C4-2B (cell line): ENCODE results near the gene GALNT9.

Experiments used
- ZFX ChIP-seq: fragments of 450-650 bp; IDR thresholded peaks from 2 replicates; pipeline ENCODE4 v1.6.1; 2017
- TF ChIP-seq, protein P1 (sequence below): fragments of 450-650 bp; conservative IDR thresholded peaks from 2 replicates; pipeline ENCODE4 v1.5.1; 2017; ENCODE audit warnings: mild to moderate bottlenecking

DNA sequence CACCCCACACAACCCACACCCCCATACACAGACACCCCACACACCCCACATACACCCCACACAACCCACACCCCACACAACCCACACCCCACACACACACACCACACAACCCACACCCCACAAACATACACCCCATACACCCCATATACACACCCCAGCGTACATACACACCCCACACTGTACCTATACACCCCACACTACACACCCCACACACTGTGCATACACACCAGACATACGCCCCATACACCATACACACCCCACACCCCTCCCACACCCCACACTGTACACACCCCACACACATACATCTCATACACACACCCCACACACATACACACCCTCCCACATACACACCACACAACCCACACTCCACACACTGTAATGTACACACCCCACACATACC, 104.9 kb downstream of the GALNT9 start:
- TF ChIP-seq, protein P1, sequence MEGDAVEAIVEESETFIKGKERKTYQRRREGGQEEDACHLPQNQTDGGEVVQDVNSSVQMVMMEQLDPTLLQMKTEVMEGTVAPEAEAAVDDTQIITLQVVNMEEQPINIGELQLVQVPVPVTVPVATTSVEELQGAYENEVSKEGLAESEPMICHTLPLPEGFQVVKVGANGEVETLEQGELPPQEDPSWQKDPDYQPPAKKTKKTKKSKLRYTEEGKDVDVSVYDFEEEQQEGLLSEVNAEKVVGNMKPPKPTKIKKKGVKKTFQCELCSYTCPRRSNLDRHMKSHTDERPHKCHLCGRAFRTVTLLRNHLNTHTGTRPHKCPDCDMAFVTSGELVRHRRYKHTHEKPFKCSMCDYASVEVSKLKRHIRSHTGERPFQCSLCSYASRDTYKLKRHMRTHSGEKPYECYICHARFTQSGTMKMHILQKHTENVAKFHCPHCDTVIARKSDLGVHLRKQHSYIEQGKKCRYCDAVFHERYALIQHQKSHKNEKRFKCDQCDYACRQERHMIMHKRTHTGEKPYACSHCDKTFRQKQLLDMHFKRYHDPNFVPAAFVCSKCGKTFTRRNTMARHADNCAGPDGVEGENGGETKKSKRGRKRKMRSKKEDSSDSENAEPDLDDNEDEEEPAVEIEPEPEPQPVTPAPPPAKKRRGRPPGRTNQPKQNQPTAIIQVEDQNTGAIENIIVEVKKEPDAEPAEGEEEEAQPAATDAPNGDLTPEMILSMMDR: no peak
- TF ChIP-seq ZFX: no peak
